Bronchial epithelial cell (primary cell): Measurements from ENCODE around the gene OR4K17. TPM values are rescaled to one million over a fixed set of nuclear protein-coding genes. Genes with fewer than 3 reads are reported as not detected.
A peak's percentile ranks its signal among the peaks of the same experiment; 100 is the strongest.
"Not testable (repeated sequence)": the region's sequence is repeated elsewhere in the genome, so short reads cannot be mapped to it uniquely, and the experiment has no call there.

Source experiments
- DNase-seq: peaks from one replicate; pipeline ENCODE4 v3.0.0-alpha.2; 2010; ENCODE audit warnings: low read depth
- FAIRE-seq: peaks from 2 replicates; lab custom pipeline; 2011; peaks lifted over from hg19 to GRCh38; lab: Jason Lieb, UNC
- H3K27me3 ChIP-seq: 2 replicates; pipeline ENCODE4 v1.5.1; 2011; ENCODE audit warnings: low read length; ENCODE audit not compliant: control insufficient read depth, insufficient read depth
- H3K36me3 ChIP-seq: 2 replicates; pipeline ENCODE4 v1.5.1; 2011; ENCODE audit warnings: low read length; ENCODE audit not compliant: control insufficient read depth, insufficient read depth
- H3K4me3 ChIP-seq: 2 replicates; pipeline ENCODE4 v1.5.1; 2011; ENCODE audit warnings: mild to moderate bottlenecking, low read depth, low read length, control low read depth
- total RNA-seq: library from RNA; depleted of rRNA; stranded (reverse); fragments of >200 nt; gene quantifications from 2 replicates; pipeline ENCODE4 v1.2.1, GENCODE V29; 2014
- TF ChIP-seq, protein P1 (sequence below): IDR thresholded peaks from 2 replicates; pipeline ENCODE4 v1.5.1; 2011; ENCODE audit warnings: mild to moderate bottlenecking, moderate library complexity, low read length, control low read depth, inconsistent platforms; ENCODE audit not compliant: insufficient read depth, severe bottlenecking

The OR4K17 gene
- total RNA-seq, 1 donor from 2014 or later: not detected

DNA sequence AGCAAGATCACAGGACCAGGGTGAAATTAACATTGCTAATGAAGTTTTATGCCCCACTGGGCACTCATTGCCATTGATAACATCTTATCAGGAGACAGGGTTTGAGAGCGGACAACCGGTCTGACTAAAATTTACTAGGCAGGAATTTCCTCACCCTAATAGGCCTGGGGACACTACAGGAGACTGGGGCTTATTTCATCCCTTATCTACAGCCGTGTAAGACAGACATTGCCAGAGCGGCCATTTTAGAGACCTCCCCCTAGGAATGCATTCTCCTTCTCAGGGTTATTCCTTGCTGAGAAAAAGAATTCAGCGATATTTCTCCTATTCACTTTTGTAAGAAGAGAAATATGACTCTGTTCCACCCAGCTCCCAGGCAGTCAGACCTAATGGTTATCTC, 8.3 kb downstream of the OR4K17 start:
- no peak for FAIRE-seq

DNA sequence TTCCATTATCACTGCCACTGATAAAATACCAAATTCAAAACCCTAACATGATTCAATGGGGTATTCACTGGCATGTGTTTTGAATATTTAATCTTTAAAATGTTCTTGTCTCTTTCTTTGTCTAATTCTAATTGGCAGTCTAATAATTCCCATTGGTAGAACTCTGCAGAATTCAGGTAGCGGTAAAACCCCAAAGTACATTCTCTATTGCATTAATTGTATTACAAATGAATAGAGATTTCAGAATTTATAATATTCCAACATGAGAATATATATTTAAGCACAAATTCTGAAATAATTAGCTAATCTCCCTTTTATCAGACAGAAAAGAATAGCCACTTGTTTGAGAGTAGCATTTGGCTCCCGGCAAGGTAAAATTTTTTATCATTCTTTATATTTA, 28.0 kb downstream of the OR4K17 start, which contains the start of gene OR4N5:
TSS of gene OR4N5 (plus strand) at position 301 of the 400 bp plus-strand sequence. CDS start 4,916 bp downstream, outside the sequence.
- FAIRE-seq (no peak), DNase-seq (no peak)
- H3K4me3 ChIP-seq: no peak within 1 kb of the TSS
- H3K27me3 ChIP-seq: no peaks in the 10 kb centered on the region
- H3K36me3 ChIP-seq: no peaks in the 10 kb centered on the region
- TF ChIP-seq, protein P1, sequence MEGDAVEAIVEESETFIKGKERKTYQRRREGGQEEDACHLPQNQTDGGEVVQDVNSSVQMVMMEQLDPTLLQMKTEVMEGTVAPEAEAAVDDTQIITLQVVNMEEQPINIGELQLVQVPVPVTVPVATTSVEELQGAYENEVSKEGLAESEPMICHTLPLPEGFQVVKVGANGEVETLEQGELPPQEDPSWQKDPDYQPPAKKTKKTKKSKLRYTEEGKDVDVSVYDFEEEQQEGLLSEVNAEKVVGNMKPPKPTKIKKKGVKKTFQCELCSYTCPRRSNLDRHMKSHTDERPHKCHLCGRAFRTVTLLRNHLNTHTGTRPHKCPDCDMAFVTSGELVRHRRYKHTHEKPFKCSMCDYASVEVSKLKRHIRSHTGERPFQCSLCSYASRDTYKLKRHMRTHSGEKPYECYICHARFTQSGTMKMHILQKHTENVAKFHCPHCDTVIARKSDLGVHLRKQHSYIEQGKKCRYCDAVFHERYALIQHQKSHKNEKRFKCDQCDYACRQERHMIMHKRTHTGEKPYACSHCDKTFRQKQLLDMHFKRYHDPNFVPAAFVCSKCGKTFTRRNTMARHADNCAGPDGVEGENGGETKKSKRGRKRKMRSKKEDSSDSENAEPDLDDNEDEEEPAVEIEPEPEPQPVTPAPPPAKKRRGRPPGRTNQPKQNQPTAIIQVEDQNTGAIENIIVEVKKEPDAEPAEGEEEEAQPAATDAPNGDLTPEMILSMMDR: no peak

More for the DNA sequence above, 8.3 kb downstream of the OR4K17 start:
- Histone ChIP-seq H3K27me3 (no peaks in the 10 kb centered on the region), H3K36me3 (no peaks in the 10 kb centered on the region), H3K4me3 (no peak overlapping the region)
- DNase-seq: no peak
- TF ChIP-seq, protein P1: no peak

DNA sequence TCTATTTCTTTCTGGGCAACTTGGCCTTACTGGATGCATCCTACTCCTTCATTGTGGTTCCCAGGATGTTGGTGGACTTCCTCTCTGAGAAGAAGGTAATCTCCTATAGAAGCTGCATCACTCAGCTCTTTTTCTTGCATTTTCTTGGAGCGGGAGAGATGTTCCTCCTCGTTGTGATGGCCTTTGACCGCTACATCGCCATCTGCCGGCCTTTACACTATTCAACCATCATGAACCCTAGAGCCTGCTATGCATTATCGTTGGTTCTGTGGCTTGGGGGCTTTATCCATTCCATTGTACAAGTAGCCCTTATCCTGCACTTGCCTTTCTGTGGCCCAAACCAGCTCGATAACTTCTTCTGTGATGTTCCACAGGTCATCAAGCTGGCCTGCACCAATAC, 33.4 kb downstream of the OR4K17 start:
- DNase-seq (no peak), FAIRE-seq (no peak)

DNA sequence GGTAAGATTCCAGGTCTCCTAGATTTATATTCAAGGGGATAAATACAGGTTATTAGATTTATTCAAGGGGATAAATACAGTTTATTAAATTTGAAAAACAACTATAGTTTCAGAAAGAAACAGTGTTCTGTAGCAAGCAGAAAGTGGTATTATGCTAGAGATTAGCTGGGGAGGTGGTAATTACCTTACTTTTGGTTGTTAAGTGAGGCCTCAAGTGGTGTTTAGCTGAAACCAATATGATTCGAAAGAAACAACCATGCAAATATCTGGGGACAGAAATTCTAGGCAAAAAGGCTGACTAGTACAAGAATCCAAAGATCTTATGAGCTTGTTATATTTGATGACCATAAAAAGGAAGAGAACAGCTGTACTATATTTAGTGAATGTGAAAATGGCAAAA, 34.3 kb downstream of the OR4K17 start:
- FAIRE-seq: no peak
- Histone ChIP-seq H3K4me3 (no peak overlapping the region), H3K36me3 (no peaks in the 10 kb centered on the region), H3K27me3 (no peaks in the 10 kb centered on the region)
- TF ChIP-seq, protein P1: no peak
- DNase-seq: no peak

More for the DNA sequence above, 33.4 kb downstream of the OR4K17 start:
- Histone ChIP-seq H3K27me3 (no peaks in the 10 kb centered on the region), H3K36me3 (no peaks in the 10 kb centered on the region), H3K4me3 (no peak overlapping the region)
- TF ChIP-seq, protein P1: no peak

DNA sequence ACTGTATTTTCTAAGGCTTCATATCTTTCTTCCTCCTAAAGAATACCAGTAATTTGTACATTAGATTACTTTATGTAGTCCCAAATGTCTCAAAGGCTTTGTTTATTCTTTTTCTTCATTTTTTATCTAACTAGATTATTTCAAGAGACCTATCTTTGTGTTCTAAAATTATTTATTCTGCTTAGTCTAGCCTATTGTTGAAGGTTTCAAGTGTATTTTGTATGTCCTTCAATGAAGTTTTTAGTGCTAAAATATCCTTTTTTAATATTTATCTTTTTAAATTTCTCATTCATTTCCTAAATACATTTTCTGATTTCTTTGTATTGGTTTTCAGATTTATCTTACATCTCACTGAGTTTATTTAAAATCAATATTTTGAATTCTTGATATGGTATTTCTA, 53.9 kb downstream of the OR4K17 start:
- no peaks in the 10 kb centered on the region for H3K27me3 ChIP-seq
- TF ChIP-seq, protein P1: no peak
- no peak for FAIRE-seq
- no peak for DNase-seq
- H3K4me3 ChIP-seq: no peak overlapping the region
- H3K36me3 ChIP-seq: no peaks in the 10 kb centered on the region

DNA sequence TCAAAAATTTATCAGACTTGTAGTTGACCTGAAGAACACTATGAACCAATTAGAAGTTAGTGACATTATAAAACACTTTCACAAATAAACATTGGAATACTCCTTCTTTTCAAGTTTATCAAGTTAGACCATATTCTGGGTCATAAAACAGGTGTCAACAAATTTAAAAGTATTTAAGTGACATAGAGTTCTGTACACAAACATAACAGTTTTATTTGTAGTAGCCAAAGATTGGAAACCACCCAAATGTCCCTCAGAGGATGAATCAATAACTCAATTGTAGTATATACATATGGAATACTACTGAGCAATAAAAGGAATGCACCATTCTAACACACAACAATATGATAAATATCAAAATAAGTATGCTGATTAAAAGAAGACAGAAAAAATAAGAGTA, 56.6 kb downstream of the OR4K17 start:
- Histone ChIP-seq H3K36me3 (no peaks in the 10 kb centered on the region), H3K4me3 (no peak overlapping the region), H3K27me3 (no peaks in the 10 kb centered on the region)
- DNase-seq: no peak
- TF ChIP-seq, protein P1: no peak
- no peak for FAIRE-seq

DNA sequence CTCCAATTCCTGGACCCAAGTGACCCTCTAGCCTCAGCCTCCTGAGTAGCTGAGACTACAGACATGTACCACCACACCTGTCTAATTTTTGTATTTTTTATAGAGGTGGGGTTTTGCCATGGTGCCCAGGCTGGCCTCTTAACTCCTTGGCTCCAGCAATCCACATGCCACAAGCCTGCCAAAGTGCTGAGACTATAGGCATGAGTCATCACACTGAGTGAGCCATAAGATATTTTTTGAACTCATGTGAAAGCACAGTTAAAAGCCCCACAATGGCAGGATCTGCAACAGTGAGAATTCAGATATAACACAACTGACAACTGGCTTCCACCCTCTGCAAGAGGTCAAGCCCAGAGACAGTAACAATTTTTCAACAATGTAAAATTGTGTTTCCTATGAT, 59.3 kb downstream of the OR4K17 start:
- H3K4me3 ChIP-seq, H3K27me3 ChIP-seq, FAIRE-seq, H3K36me3 ChIP-seq: not testable (repeated sequence)
- DNase-seq: peak; percentile 41
